ENCODE results near the gene ZNF460. TPM values are rescaled to one million over a fixed set of nuclear protein-coding genes. Genes with fewer than 3 reads are reported as not detected.
"Not testable (repeated sequence)": the region's sequence is repeated elsewhere in the genome, so short reads cannot be mapped to it uniquely, and the experiment has no call there.

Gene ZNF460
- polyA plus RNA-seq, 6 donors from 2014 or later = 9.2 to 16.6 (median 14.6) TPM; not detected in 1

DNA sequence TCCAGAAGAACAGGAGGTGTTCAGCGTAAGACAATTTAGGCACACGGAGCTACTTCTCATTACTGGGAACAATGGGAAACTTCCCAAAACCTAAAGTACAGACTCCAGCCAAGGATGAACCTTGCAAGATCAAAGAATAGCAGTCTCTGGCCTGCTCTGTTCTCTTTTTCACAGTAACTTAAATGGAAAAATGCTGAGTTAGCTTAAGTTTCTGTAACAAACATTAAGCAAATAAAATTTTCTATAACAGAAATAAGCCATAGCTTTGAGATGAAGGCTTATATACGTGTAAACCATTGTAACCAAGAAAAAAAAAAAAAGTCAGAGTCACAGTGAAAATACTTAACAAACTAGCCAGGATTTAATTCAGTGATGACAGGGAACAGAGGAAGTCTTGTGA is 18.2 kb upstream of the ZNF460 start:
- Mint-ChIP-seq H3K4me3 (no peak overlapping the region), H3K36me3 (peaks cover 21% of the 10 kb centered on the region in 2 donors), H3K4me1 (peaks cover 5 to 28% (median 21%) of the 10 kb centered on the region in 3 donors), H3K27me3 (no peaks in the 10 kb centered on the region), H3K9me3 (peaks cover 0 to 10% (median 0%) of the 10 kb centered on the region in 7 donors), H3K27ac (no peak overlapping the region)
- DNase-seq (no peak), ATAC-seq (ENCODE audit: low read depth in 2 of 2) (no peak)

DNA sequence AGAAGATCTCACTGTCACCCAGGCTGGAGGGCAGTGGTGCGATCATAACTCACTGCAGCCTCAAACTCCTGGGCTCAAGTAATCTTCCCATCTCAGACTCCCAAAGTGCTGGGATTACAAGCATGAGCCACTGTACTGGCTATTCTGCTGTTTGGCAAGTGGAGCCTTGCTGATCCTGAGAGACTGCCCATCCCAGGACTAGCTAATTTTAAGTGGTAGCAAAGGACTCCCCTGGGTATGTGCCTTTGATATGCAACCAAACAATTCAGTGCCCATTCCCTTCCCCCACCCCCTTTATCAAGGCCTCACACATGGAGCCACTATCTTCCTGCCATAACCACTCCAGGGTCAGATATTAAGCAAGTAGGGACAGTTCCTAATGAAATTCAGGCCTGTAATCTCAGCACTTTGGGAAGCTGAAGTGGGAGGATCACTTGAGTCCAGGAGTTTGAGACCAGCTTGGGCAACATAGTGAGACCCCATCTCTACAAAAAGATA is 17.0 kb upstream of the ZNF460 start:
- DNase-seq (no peak), ATAC-seq (ENCODE audit: low read depth in 2 of 2) (no peak)
- H3K27ac Mint-ChIP-seq = no peak overlapping the region
- H3K4me1 Mint-ChIP-seq = peaks cover 5 to 28% (median 17%) of the 10 kb centered on the region in 3 donors
- H3K9me3 Mint-ChIP-seq = peaks cover 0 to 10% (median 0%) of the 10 kb centered on the region in 7 donors
- H3K36me3 Mint-ChIP-seq = peaks cover 21 to 22% of the 10 kb centered on the region in 2 donors
- H3K4me3 Mint-ChIP-seq = no peak overlapping the region
- H3K27me3 Mint-ChIP-seq = no peaks in the 10 kb centered on the region

- Mint-ChIP-seq H3K36me3 (peaks cover 8 to 9% of the 10 kb centered on the region in 2 donors), H3K27ac (no peak overlapping the region), H3K4me3 (no peak overlapping the region), H3K4me1 (peaks cover 12 to 23% (median 20%) of the 10 kb centered on the region in 3 donors), H3K27me3 (no peaks in the 10 kb centered on the region), H3K9me3 (peaks cover 0 to 3% (median 0%) of the 10 kb centered on the region in 7 donors)
- ATAC-seq (ENCODE audit: low read depth in 2 of 2) (no peak), DNase-seq (no peak)
Observed at GRCh38 chr19:57267291-57267690, 13.0 kb upstream of the ZNF460 start.

GRCh38 chr19:57269515-57270250 is 10.6 kb upstream of the ZNF460 start:
- peak; percentile 35 to 73 for ATAC-seq (ENCODE audit: low read depth in 2 of 2)
- peaks cover 0 to 3% (median 0%) of the 10 kb centered on the region in 7 donors for H3K9me3 Mint-ChIP-seq
- no peaks in the 10 kb centered on the region for H3K27me3 Mint-ChIP-seq
- peaks cover 10 to 19% (median 16%) of the 10 kb centered on the region in 3 donors for H3K4me1 Mint-ChIP-seq
- H3K27ac Mint-ChIP-seq = peak overlapping the region in 2 of 6 donors; percentile 62 to 90
- peak overlapping the region in 4 of 8 donors; percentile 6 to 65 (median 35) for H3K4me3 Mint-ChIP-seq
- DNase-seq = no peak
- peaks cover 9 to 16% of the 10 kb centered on the region in 2 donors for H3K36me3 Mint-ChIP-seq

- ATAC-seq (ENCODE audit: low read depth in 2 of 2) (no peak), DNase-seq (no peak)
- Mint-ChIP-seq H3K36me3 (peaks cover 8 to 16% of the 10 kb centered on the region in 2 donors), H3K27ac (no peak overlapping the region), H3K4me1 (peaks cover 8 to 15% (median 10%) of the 10 kb centered on the region in 3 donors), H3K4me3 (peak overlapping the region in 1 of 8 donors; percentile 16), H3K9me3 (peaks cover 0 to 3% (median 0%) of the 10 kb centered on the region in 7 donors), H3K27me3 (no peaks in the 10 kb centered on the region)
Observed at GRCh38 chr19:57271280-57271679, 9.0 kb upstream of the ZNF460 start.

DNA sequence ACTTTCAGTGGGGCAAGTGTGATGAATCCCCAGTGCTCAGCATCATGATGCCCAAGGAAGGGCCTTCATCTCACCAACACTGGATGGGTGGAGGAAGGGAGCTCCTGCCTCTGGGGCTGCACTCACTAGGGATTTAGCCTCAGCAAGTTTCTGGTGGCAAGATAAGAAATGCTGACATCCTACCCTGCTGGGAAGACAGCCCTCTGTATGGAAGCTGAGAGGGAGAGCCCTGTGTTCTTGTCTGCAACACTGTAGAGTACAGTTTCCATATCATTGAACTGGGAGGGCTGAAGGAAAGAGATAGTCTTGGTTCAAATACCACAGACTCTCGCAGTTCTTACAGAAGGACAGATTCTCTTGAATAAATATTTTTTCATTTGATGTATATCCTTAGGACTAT is 7.3 kb upstream of the ZNF460 start:
- peaks cover 6 to 14% (median 8%) of the 10 kb centered on the region in 3 donors for H3K4me1 Mint-ChIP-seq
- peaks cover 0 to 3% (median 0%) of the 10 kb centered on the region in 7 donors for H3K9me3 Mint-ChIP-seq
- no peaks in the 10 kb centered on the region for H3K27me3 Mint-ChIP-seq

GRCh38 chr19:57276430-57276829 is 3.9 kb upstream of the ZNF460 start:
- H3K4me1 Mint-ChIP-seq = peaks cover 6 to 12% (median 7%) of the 10 kb centered on the region in 3 donors
- H3K27ac Mint-ChIP-seq = no peak overlapping the region
- peaks cover 0 to 3% (median 0%) of the 10 kb centered on the region in 7 donors for H3K9me3 Mint-ChIP-seq
- ATAC-seq (ENCODE audit: low read depth in 2 of 2) (no peak), DNase-seq (no peak)
- no peaks in the 10 kb centered on the region for H3K27me3 Mint-ChIP-seq
- no peak overlapping the region for H3K4me3 Mint-ChIP-seq
- peaks cover 0 to 13% of the 10 kb centered on the region in 2 donors for H3K36me3 Mint-ChIP-seq

More for the DNA sequence above, 7.3 kb upstream of the ZNF460 start:
- Mint-ChIP-seq H3K4me3 (no peak overlapping the region), H3K36me3 (peaks cover 0 to 16% of the 10 kb centered on the region in 2 donors), H3K27ac (no peak overlapping the region)
- ATAC-seq (ENCODE audit: low read depth in 2 of 2) (no peak), DNase-seq (no peak)

- Mint-ChIP-seq H3K4me3 (peak overlapping the region in 3 of 8 donors; percentile 24 to 69 (median 30)), H3K4me1 (peaks cover 17 to 31% (median 23%) of the 10 kb centered on the region in 3 donors)
- not testable (repeated sequence) for H3K9me3 Mint-ChIP-seq; DNase-seq; H3K27ac Mint-ChIP-seq; H3K27me3 Mint-ChIP-seq; ATAC-seq (ENCODE audit: low read depth in 2 of 2); H3K36me3 Mint-ChIP-seq
Observed at GRCh38 chr19:57278481-57278880, 1.8 kb upstream of the ZNF460 start.

DNA sequence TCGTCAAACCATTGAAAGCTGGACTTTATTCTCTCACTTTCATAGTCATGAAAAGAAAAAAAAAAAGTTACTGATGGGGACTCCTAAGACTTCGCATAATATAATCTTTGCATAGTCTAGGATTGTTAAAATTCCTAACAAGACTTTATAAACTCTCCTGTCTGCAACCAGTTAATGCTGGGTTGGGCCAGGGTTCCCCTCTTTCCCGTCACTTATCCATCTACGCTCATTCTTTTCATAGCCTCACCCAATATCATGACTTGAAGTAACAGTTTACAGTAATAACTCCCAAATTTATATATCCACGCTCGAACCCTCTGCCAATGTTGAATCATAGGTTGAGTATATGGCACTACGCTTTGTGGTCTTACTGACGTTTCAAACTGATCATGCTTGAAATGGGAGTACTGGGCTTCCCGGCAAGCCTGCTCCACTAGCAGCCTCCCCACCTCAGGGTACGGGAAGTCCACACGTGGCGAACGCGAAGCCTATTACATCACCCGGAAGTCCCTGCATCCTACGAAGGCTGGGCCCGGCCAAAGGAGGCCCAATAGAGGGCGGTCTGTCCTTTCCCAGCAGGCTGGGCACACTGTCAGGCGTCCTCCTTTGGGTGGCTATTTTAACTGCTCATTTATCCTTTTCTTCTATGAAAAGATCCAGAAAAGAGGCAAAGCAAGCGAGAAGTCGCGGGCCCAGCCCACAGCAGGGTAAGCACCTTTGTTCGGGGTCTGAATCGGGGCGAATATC is 694 bp upstream of the ZNF460 start:
- no peaks in the 10 kb centered on the region for H3K36me3 Mint-ChIP-seq
- no peaks in the 10 kb centered on the region for H3K9me3 Mint-ChIP-seq
- DNase-seq = peak; percentile 77
- peaks cover 21 to 33% (median 23%) of the 10 kb centered on the region in 3 donors for H3K4me1 Mint-ChIP-seq
- peak; percentile 74 to 76 for ATAC-seq (ENCODE audit: low read depth in 2 of 2)
- H3K27ac Mint-ChIP-seq = no peak overlapping the region
- no peaks in the 10 kb centered on the region for H3K27me3 Mint-ChIP-seq
- H3K4me3 Mint-ChIP-seq = no peak overlapping the region

DNA sequence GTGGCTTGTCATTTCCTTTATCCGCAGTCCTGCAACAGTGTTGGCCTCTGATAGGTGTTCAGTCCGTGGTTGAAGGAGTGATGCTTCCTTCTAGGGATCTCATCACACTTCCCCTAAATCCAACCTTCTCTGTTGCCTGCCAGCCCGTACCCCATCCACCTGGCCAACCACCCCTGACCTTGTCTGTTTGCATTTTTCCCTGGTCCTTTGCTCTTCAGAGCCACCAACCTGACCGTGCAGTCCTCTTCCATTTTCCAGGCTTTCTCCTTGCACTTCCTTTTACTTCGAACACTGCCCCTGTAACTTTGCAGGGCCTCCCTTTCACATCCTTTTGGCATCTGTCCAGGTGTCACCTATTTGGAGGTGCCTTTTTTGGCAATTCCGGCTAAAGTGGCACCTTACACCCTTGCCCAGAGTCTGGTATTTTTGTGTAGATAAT is 696 bp downstream of the ZNF460 start:
- Mint-ChIP-seq H3K4me1 (peaks cover 28 to 39% (median 30%) of the 10 kb centered on the region in 3 donors), H3K9me3 (no peaks in the 10 kb centered on the region), H3K36me3 (peaks cover 8 to 12% of the 10 kb centered on the region in 2 donors), H3K27me3 (no peaks in the 10 kb centered on the region), H3K27ac (no peak overlapping the region), H3K4me3 (no peak overlapping the region)
- DNase-seq (peak; percentile 39), ATAC-seq (ENCODE audit: low read depth in 2 of 2) (peak; percentile 5 to 6)

GRCh38 chr19:57282011-57282643 is 1.8 kb downstream of the ZNF460 start:
- ATAC-seq (ENCODE audit: low read depth in 2 of 2) (no peak), DNase-seq (no peak)
- H3K4me3 Mint-ChIP-seq = peak overlapping the region in 4 of 8 donors; percentile 58 to 83 (median 74)
- peak overlapping the region in 5 of 6 donors; percentile 67 to 95 (median 91) for H3K27ac Mint-ChIP-seq
- H3K36me3 Mint-ChIP-seq = peaks cover 10 to 18% of the 10 kb centered on the region in 2 donors
- no peaks in the 10 kb centered on the region for H3K27me3 Mint-ChIP-seq
- H3K4me1 Mint-ChIP-seq = peaks cover 32 to 48% (median 32%) of the 10 kb centered on the region in 3 donors
- H3K9me3 Mint-ChIP-seq = no peaks in the 10 kb centered on the region

DNA sequence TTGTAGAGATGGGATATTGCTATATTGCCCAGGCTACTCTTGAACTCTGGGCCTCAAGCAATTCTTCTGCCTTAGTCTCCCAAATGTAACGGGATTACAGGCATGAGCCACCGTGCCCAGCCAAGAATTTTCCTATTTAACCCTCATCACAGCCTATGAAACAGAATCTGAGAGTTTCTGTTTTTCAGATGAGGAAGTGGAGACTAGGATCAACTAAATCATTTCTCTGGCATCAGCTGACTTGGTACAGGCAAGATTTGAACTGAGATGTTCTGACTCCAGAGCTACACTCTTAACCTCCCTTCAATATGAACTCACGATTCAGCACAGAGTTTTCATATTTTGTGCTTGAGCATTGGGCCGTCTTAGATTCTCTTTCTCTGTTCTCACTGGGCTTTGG is 8.1 kb downstream of the ZNF460 start:
- DNase-seq (no peak), ATAC-seq (ENCODE audit: low read depth in 2 of 2) (peak in 1 of 2 donors; percentile 28)
- peaks cover 0 to 28% (median 22%) of the 10 kb centered on the region in 7 donors for H3K9me3 Mint-ChIP-seq
- H3K4me3 Mint-ChIP-seq = no peak overlapping the region
- H3K36me3 Mint-ChIP-seq = peaks cover 51 to 64% of the 10 kb centered on the region in 2 donors
- no peaks in the 10 kb centered on the region for H3K27me3 Mint-ChIP-seq
- peak overlapping the region in 1 of 6 donors; percentile 12 for H3K27ac Mint-ChIP-seq
- H3K4me1 Mint-ChIP-seq = peaks cover 15 to 22% (median 21%) of the 10 kb centered on the region in 3 donors

DNA sequence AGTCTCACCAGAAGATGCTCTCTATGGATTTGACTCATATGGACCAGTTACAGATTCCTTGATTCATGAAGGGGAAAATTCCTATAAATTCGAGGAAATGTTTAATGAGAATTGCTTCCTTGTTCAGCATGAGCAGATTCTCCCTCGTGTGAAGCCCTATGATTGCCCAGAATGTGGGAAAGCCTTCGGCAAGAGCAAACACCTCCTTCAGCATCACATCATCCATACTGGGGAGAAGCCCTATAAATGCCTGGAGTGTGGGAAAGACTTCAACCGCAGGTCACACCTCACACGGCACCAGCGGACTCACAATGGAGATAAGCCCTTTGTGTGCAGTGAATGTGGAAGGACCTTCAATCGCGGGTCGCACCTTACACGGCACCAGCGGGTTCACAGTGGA is 10.7 kb downstream of the ZNF460 start:
- ATAC-seq (ENCODE audit: low read depth in 2 of 2) = no peak
- H3K9me3 Mint-ChIP-seq = peaks cover 3 to 42% (median 32%) of the 10 kb centered on the region in 7 donors
- H3K4me1 Mint-ChIP-seq = peaks cover 13 to 16% (median 14%) of the 10 kb centered on the region in 3 donors
- H3K4me3 Mint-ChIP-seq = peak overlapping the region in 1 of 8 donors; percentile 10
- peaks cover 64 to 74% of the 10 kb centered on the region in 2 donors for H3K36me3 Mint-ChIP-seq
- H3K27me3 Mint-ChIP-seq = no peaks in the 10 kb centered on the region
- no peak for DNase-seq
- H3K27ac Mint-ChIP-seq = peak overlapping the region in 1 of 6 donors; percentile 52
